Muscle layer of duodenum (tissue), 2 donors: ENCODE measurements around the gene GJB1.

Source experiments
- H3K27ac ChIP-seq: one replicate; pipeline ENCODE4 v1.7.0; 2013; ENCODE audit warnings: mild to moderate bottlenecking, low read length
- H3K27me3 ChIP-seq: one replicate; pipeline ENCODE4 v1.7.0; 2013; ENCODE audit warnings: low read depth, mild to moderate bottlenecking, control low read depth, low read length
- H3K36me3 ChIP-seq, 2 donors: one replicate each; pipeline ENCODE4 v1.7.0; 2013; ENCODE audit warnings: low read length in 2 of 2, control low read depth in 1 of 2, mild to moderate bottlenecking in 1 of 2; ENCODE audit not compliant: insufficient read depth in 2 of 2, control insufficient read depth in 1 of 2
- H3K4me1 ChIP-seq, 2 donors: one replicate each; pipeline ENCODE4 v1.7.0; 2013; ENCODE audit warnings: low read length in 2 of 2, mild to moderate bottlenecking in 2 of 2, control low read depth in 1 of 2, moderate library complexity in 1 of 2; ENCODE audit not compliant: insufficient read depth in 2 of 2, control insufficient read depth in 1 of 2
- H3K4me3 ChIP-seq, 2 donors: one replicate each; pipeline ENCODE4 v1.7.0; 2013; ENCODE audit warnings: low read length in 2 of 2, low read depth in 1 of 2, mild to moderate bottlenecking in 1 of 2
- H3K9me3 ChIP-seq, 2 donors: one replicate each; pipeline ENCODE4 v1.7.0; 2013; ENCODE audit warnings: low read length in 2 of 2, control low read depth in 1 of 2, mild to moderate bottlenecking in 1 of 2; ENCODE audit not compliant: control insufficient read depth in 1 of 2
- donor health status: healthy.

GJB1 gene

DNA sequence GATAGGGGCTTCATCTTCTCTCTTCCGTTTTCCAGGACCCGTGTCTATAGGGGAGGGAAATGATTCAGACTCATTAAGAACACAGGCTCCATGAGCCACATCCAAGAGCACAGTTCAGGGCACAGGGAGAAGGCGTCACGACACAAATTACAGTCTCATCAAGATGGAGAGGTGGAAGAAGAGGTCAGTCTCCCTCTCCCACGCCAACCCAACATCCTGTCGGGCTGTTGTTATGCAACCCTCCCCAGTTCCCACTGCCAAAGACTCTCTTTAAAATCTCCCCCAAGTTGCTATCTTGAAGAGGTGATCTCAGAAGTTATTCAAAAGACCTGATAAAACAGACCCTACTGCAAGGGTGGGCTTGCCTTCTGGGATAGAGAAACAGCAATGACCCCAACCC is 18.3 kb downstream of the GJB1 start:
- Histone ChIP-seq H3K36me3 (peaks cover 22 to 58% of the 10 kb centered on the region in 2 donors), H3K9me3 (no peaks in the 10 kb centered on the region)

GRCh38 chrX:71244359-71245128 is 21.5 kb downstream of the GJB1 start:
- Histone ChIP-seq H3K4me1 (no peaks in the 10 kb centered on the region), H3K27ac (no peak overlapping the region), H3K4me3 (no peak overlapping the region), H3K36me3 (peaks cover 28 to 84% of the 10 kb centered on the region in 2 donors), H3K9me3 (no peaks in the 10 kb centered on the region), H3K27me3 (no peaks in the 10 kb centered on the region)

More for the DNA sequence above, 18.3 kb downstream of the GJB1 start:
- Histone ChIP-seq H3K27ac (no peak overlapping the region), H3K4me1 (no peaks in the 10 kb centered on the region), H3K27me3 (no peaks in the 10 kb centered on the region), H3K4me3 (no peak overlapping the region)

DNA sequence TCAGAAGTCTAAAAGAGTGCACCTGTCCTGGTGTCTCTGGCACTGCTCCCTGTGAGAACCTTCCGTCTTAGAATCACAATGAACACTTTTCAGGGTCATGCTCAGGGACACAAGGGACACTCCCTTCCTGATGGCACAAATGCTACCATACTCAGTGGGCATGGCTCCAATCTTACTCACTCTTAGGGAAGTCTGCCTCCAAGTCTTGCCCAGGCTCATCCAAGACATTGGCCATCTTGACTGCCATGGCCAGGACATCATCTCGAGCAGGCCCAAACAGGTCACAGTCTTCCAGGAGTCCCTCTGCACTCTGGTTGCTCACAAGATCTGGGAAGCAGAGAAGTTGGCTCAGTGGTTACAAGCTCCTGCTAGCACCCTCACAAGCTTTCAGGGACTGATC is 22.1 kb downstream of the GJB1 start:
- no peaks in the 10 kb centered on the region for H3K4me1 ChIP-seq
- H3K4me3 ChIP-seq = no peak overlapping the region
- H3K27ac ChIP-seq = no peak overlapping the region
- H3K27me3 ChIP-seq = no peaks in the 10 kb centered on the region
- H3K36me3 ChIP-seq = peaks cover 28 to 88% of the 10 kb centered on the region in 2 donors
- no peaks in the 10 kb centered on the region for H3K9me3 ChIP-seq

GRCh38 chrX:71250841-71251240 is 27.8 kb downstream of the GJB1 start:
- H3K27me3 ChIP-seq = no peaks in the 10 kb centered on the region
- no peak overlapping the region for H3K4me3 ChIP-seq
- H3K9me3 ChIP-seq = no peaks in the 10 kb centered on the region
- peaks cover 6 to 35% of the 10 kb centered on the region in 2 donors for H3K36me3 ChIP-seq
- H3K27ac ChIP-seq = no peak overlapping the region
- peaks cover 0 to 20% of the 10 kb centered on the region in 2 donors for H3K4me1 ChIP-seq

DNA sequence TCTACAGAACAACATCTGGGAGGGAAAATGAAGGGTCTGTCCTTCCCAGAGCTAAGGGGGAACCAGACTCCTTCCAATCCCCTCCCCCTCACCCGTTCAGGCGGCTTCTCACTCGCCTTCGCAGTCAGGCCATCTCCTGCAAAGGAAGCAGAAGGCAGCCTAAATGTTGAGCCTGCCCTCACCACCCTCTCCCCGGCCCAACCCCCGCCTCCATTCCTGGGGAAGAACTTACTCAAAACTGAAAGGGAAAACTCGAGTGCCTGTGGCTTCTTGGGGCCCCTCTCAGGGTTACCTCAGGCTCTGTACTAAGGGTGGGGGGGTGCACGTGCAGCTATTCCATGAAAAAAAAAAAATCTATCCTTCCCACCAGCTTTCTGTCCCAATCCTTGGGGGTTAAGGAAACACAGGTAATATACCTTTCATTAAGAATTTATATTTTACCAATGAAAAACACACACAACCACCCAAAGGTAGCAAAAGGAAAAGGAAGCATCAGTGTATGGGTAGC is 28.5 kb downstream of the GJB1 start:
- Histone ChIP-seq H3K36me3 (peaks cover 6 to 31% of the 10 kb centered on the region in 2 donors), H3K27ac (no peak overlapping the region), H3K4me3 (no peak overlapping the region), H3K27me3 (no peaks in the 10 kb centered on the region), H3K9me3 (no peaks in the 10 kb centered on the region), H3K4me1 (peaks cover 0 to 20% of the 10 kb centered on the region in 2 donors)

- peak overlapping the region in 1 of 2 donors; percentile 83 for H3K4me3 ChIP-seq
These were observed 29.2 kb downstream of the GJB1 start for GRCh38 chrX:71252221-71252620.

DNA sequence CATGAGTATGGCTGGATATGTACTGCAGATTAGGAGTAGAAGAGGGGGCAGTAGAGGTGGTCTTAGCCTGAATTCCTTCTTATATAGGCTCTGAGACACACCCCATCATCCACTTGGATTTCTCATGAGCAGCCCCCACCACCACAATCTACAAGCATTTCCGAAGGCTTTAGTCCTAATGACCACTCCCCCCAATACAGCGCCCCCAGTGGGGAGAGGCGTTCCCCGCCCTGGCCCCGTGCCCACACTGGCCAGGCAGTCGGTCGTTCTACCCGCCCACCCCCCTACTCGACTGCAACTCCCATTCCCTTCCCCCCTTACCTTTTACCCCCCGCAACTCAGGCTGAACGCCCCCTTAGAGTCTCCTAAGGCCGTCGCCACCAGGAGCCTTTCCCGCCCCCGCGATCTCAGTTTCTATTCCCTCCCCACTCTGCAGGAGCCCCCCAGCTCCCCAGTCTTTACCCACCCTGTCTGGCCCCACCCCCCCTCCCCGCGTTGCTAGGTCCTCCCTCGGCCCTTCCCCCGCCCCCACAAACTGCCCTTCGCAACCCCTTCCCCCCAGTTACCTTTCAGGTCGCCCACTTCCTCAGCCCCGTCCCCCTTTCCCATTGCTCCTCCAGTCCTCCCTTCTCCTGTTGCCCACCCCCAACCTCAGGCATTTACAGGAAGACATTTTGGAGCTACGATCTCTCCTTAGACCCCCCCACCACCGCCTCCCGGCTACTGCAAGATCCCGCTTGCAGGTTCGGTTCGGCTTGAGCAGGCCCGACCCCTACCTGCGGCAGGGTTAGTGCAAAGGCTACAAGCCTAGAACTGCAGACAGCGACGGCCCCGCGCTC is 30.4 kb downstream of the GJB1 start:
- Histone ChIP-seq H3K27ac (peak overlapping the region; percentile 39), H3K9me3 (no peaks in the 10 kb centered on the region), H3K4me3 (peak overlapping the region; percentile 62 to 83), H3K27me3 (no peaks in the 10 kb centered on the region), H3K36me3 (peaks cover under 1 to 13% of the 10 kb centered on the region in 2 donors), H3K4me1 (peaks cover 0 to 20% of the 10 kb centered on the region in 2 donors)

More at GRCh38 chrX:71252221-71252620, 29.2 kb downstream of the GJB1 start:
- H3K4me1 ChIP-seq = peaks cover 0 to 20% of the 10 kb centered on the region in 2 donors
- H3K27me3 ChIP-seq = no peaks in the 10 kb centered on the region
- H3K9me3 ChIP-seq = no peaks in the 10 kb centered on the region
- H3K27ac ChIP-seq = no peak overlapping the region
- peaks cover 6 to 24% of the 10 kb centered on the region in 2 donors for H3K36me3 ChIP-seq

DNA sequence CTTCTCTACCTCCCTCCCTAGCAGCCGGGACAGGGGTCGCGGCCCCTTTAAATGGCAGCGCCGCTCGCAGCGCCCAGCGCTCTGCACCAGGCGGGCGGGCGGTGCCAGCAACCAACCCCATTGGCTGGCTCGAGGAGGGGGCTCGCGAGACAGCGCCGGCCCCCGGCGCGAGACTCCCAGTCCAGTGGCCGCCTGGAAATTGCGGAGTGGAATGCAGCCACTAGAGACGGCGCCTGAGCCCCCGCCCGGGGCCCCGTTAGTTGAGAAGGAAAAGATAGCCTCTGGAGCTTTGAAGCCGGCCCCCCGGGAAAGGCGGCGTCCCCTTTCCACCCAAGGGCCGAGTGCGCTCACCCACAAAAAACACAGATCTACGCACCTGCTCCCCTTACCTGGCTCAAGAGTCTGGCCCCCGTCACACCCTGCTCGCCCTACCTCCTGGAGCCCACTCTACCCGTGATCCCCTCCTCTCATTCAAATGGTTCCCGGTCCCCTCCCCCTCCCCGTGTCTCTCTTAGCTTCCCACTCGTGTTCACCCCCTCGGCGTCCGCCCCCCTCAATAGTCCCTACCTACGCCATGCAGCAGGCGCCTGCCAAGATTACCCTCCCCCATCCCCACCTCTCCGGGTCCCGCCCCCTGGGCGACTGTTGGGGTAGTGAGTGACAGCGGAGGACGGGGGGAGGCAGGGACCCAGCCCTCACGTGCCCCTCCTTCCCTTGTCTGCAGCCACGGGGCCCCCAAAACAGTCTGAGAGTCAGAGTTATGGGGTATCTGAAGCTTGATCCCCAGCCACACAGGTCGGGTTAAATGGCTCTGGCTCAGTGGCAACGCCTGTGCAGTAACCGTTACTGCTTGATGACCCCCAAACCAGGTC is 31.3 kb downstream of the GJB1 start, which contains the start of gene ZMYM3:
Gene ZMYM3 (minus strand): TSS at position 49 of the 872 bp plus-strand sequence. CDS start 885 bp downstream, outside the sequence.
- H3K27me3 ChIP-seq = no peaks in the 10 kb centered on the region
- H3K27ac ChIP-seq = peak within 1 kb of the TSS; percentile 39
- H3K9me3 ChIP-seq = no peaks in the 10 kb centered on the region
- peaks cover 0 to 7% of the 10 kb centered on the region in 2 donors for H3K36me3 ChIP-seq
- H3K4me3 ChIP-seq = peak within 1 kb of the TSS; percentile 65 to 83
- peaks cover 0 to 20% of the 10 kb centered on the region in 2 donors for H3K4me1 ChIP-seq

DNA sequence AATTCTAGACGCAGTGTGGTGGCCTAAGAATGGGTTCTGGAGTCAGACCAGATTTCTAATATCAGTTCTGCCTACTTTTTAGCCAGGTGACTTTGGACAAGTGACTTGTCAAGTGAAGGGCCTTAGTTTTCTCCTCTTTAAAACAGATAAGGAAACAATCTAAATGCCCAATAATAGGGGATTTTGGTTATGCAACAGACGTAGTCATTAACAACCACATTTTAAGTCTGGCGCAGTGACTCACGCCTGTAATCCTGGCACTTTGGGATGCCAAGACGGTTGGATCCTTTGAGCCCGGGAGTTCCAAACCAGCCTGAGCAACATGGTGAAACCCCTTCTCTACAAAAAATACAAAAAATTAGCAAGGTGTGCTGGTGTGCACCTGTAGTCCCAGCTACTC is 33.0 kb downstream of the GJB1 start:
- no peaks in the 10 kb centered on the region for H3K9me3 ChIP-seq
- H3K36me3 ChIP-seq = no peaks in the 10 kb centered on the region
- peaks cover 0 to 20% of the 10 kb centered on the region in 2 donors for H3K4me1 ChIP-seq
- no peak overlapping the region for H3K27ac ChIP-seq
- H3K27me3 ChIP-seq = no peaks in the 10 kb centered on the region
- no peak overlapping the region for H3K4me3 ChIP-seq

DNA sequence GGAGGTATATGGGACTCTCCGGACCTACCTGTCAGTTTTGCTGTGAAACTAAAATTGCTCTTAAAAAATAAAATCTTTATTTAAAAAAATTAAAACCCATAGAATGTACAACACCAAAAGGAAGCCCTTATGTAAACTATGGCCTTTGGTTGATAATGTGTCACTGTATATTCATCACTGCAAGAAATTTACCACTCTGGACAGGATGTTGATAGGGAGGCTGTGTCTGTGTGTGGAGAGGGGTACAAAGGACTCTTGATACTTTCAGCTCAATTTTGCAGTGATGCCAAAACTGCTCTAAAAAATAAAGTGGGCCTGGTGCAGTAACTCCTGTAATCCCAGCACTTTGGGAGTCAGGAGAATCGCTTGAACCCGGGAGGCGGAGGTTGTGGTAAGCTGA is 33.8 kb downstream of the GJB1 start:
- H3K9me3 ChIP-seq = no peaks in the 10 kb centered on the region
- peaks cover 0 to 16% of the 10 kb centered on the region in 2 donors for H3K4me1 ChIP-seq
- no peaks in the 10 kb centered on the region for H3K36me3 ChIP-seq
- no peaks in the 10 kb centered on the region for H3K27me3 ChIP-seq
- H3K27ac ChIP-seq = no peak overlapping the region
- no peak overlapping the region for H3K4me3 ChIP-seq
